PC-9 (cell line): ENCODE results near the gene ERCC4. TPM values are rescaled to one million over a fixed set of nuclear protein-coding genes. Genes with fewer than 3 reads are reported as not detected.

ENCODE experiments used
- BruUV-seq: library from RNA; stranded (reverse); fragments of 400-500 nt; replicated peaks from 2 replicates; lab custom pipeline; 2021; lab: Mats Ljungman, UMichigan
- CTCF ChIA-PET: fragments of 300-600 bp; sonication (Branson Sonifier 250); formaldehyde crosslinking; loops from one replicate; lab custom pipeline; 2022; ENCODE audit warnings: antibody characterized with exemption; lab: Charles Lee
- POLR2A ChIA-PET: fragments of 300-600 bp; sonication (Branson Sonifier 250); formaldehyde crosslinking; loops from one replicate; lab custom pipeline; 2022; ENCODE audit warnings: antibody characterized with exemption; ENCODE audit not compliant: unreplicated experiment; lab: Charles Lee
- DNase-seq, 2 experiments: peaks; one replicate each; pipeline versions ENCODE4 v3.0.0 to v3.0.0-alpha.2; 2015 to 2022; ENCODE audit warnings: mixed read lengths in 1 of 2
- H2AFZ ChIP-seq: fragments of 200-600 bp; sonication (generic); 2 replicates; pipeline ENCODE4 v1.8.1; 2017; ENCODE audit warnings: antibody characterized with exemption
- H3F3A ChIP-seq: fragments of 200-600 bp; sonication (generic); 2 replicates; pipeline ENCODE4 v1.8.1; 2017; ENCODE audit warnings: antibody characterized with exemption, mild to moderate bottlenecking, low read depth; ENCODE audit not compliant: insufficient read depth
- H3K27ac ChIP-seq: fragments of 200-600 bp; sonication (generic); 2 replicates; pipeline ENCODE4 v1.6.1; 2016; ENCODE audit warnings: mixed run types
- H3K27me3 ChIP-seq: fragments of 200-600 bp; sonication (generic); 2 replicates; pipeline ENCODE4 v1.6.1; 2016; ENCODE audit warnings: low read depth, mixed run types; ENCODE audit not compliant: insufficient read depth
- H3K36me3 ChIP-seq: fragments of 200-600 bp; sonication (generic); 2 replicates; pipeline ENCODE4 v1.6.1; 2016; ENCODE audit warnings: low read depth, mixed run types
- H3K4me1 ChIP-seq: fragments of 200-600 bp; sonication (generic); replicated peaks from 2 replicates; pipeline ENCODE4 v1.6.1; 2016; ENCODE audit warnings: mixed run types; ENCODE audit not compliant: insufficient read depth
- H3K4me2 ChIP-seq: fragments of 200-600 bp; sonication (generic); 2 replicates; pipeline ENCODE4 v1.6.1; 2017; ENCODE audit warnings: mixed run types
- H3K4me3 ChIP-seq: fragments of 200-600 bp; sonication (generic); 2 replicates; pipeline ENCODE4 v1.6.1; 2016; ENCODE audit warnings: mixed run types
- H3K79me2 ChIP-seq: fragments of 200-600 bp; sonication (generic); 2 replicates; pipeline ENCODE4 v1.6.1; 2017; ENCODE audit warnings: low read depth, mixed run types
- H3K9me2 ChIP-seq: fragments of 200-600 bp; sonication (generic); 2 replicates; pipeline ENCODE4 v1.8.1; 2017; ENCODE audit warnings: mild to moderate bottlenecking; ENCODE audit not compliant: insufficient read depth
- H3K9me3 ChIP-seq: fragments of 200-600 bp; sonication (generic); 2 replicates; pipeline ENCODE4 v1.8.1; 2016; ENCODE audit warnings: low read depth; ENCODE audit not compliant: insufficient read depth
- H4K20me1 ChIP-seq: fragments of 200-600 bp; sonication (generic); 2 replicates; pipeline ENCODE4 v1.8.1; 2017; ENCODE audit not compliant: insufficient read depth
- CTCF ChIP-seq: fragments of 200-600 bp; sonication (generic); conservative IDR thresholded peaks from 2 replicates; pipeline ENCODE4 v1.6.1; 2017; ENCODE audit warnings: mixed run types, antibody characterized with exemption, mild to moderate bottlenecking, moderate library complexity
- EZH2 ChIP-seq: fragments of 200-600 bp; sonication (generic); IDR thresholded peaks from 2 replicates; pipeline ENCODE4 v1.8.0; 2017; ENCODE audit warnings: antibody characterized with exemption, low read depth
- intact Hi-C: fragments of 100-400 bp; cut with micrococcal nuclease; formaldehyde crosslinking; loops from one replicate; pipeline ENCODE4 v1.10.0; 2022; ENCODE audit not compliant: unreplicated experiment
- total RNA-seq: library from RNA; stranded (reverse); gene quantifications from 2 replicates; pipeline ENCODE4 v1.2.3, GENCODE V29; 2021

The ERCC4 gene
- total RNA-seq, 1 experiment from 2014 or later = 17.4 TPM

DNA sequence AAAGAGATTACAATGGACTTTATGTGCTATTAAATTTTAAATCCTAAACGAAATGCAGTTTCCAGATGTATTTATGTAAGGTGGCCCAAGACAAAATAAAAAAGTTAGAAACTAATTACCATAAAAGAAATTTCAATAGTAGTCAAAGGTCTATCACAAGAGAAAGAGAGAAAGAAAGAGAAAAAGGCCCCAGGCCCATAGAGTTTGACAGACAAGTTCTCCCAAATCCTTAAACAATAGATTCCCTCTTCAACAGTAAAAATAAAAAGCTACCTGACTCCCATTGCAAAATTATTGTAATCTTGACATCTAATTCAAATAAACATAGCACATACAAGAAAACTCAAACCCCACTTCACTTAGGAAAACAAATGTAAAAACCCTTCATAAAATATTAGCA lies 8.6 kb upstream of the ERCC4 start:
- POLR2A ChIA-PET = interaction anchor here (0.6 kb wide), 1 partner anchor 1125 kb away, joined by 3 read pairs; no protein-coding TSS in a partner anchor
- Histone ChIP-seq H4K20me1 (no peaks in the 10 kb centered on the region), H3K9me3 (no peaks in the 10 kb centered on the region), H3K4me1 (no peaks in the 10 kb centered on the region), H3F3A (no peaks in the 10 kb centered on the region), H3K36me3 (no peaks in the 10 kb centered on the region), H3K4me2 (no peak overlapping the region), H3K4me3 (no peak overlapping the region), H2AFZ (no peak overlapping the region), H3K27ac (no peak overlapping the region), H3K9me2 (no peaks in the 10 kb centered on the region), H3K27me3 (peaks cover 25% of the 10 kb centered on the region), H3K79me2 (no peaks in the 10 kb centered on the region)
- no peak for TF ChIP-seq CTCF
- no peak for TF ChIP-seq EZH2
- BruUV-seq = no TSS peak
- DNase-seq = no peak
- CTCF ChIA-PET = no interaction called here
- intact Hi-C loops = no loop called here

GRCh38 chr16:13911871-13912270 lies 8.1 kb upstream of the ERCC4 start:
- Histone ChIP-seq H4K20me1 (no peaks in the 10 kb centered on the region), H3K27ac (no peak overlapping the region), H3K79me2 (no peaks in the 10 kb centered on the region), H2AFZ (no peak overlapping the region), H3F3A (no peaks in the 10 kb centered on the region), H3K4me1 (no peaks in the 10 kb centered on the region), H3K4me3 (no peak overlapping the region), H3K27me3 (peaks cover 25% of the 10 kb centered on the region), H3K36me3 (no peaks in the 10 kb centered on the region), H3K9me3 (no peaks in the 10 kb centered on the region), H3K9me2 (no peaks in the 10 kb centered on the region), H3K4me2 (no peak overlapping the region)
- DNase-seq = no peak
- intact Hi-C loops = no loop called here
- CTCF ChIA-PET = no interaction called here
- POLR2A ChIA-PET = interaction anchor here (0.6 kb wide), 1 partner anchor 1124 kb away, joined by 3 read pairs; no protein-coding TSS in a partner anchor
- no TSS peak for BruUV-seq
- TF ChIP-seq EZH2 (no peak), CTCF (no peak)

- Histone ChIP-seq H3K4me1 (no peaks in the 10 kb centered on the region), H3K79me2 (no peaks in the 10 kb centered on the region), H2AFZ (no peak overlapping the region), H3K27ac (no peak overlapping the region), H3K9me3 (no peaks in the 10 kb centered on the region), H3K27me3 (peaks cover 18% of the 10 kb centered on the region), H3K4me3 (no peak overlapping the region), H3K9me2 (no peaks in the 10 kb centered on the region), H3K4me2 (no peak overlapping the region), H3K36me3 (no peaks in the 10 kb centered on the region), H4K20me1 (no peaks in the 10 kb centered on the region), H3F3A (no peaks in the 10 kb centered on the region)
- intact Hi-C loops = no loop called here
- TF ChIP-seq EZH2 (no peak), CTCF (no peak)
- no peak for DNase-seq
- ChIA-PET CTCF (no interaction called here), POLR2A (no interaction called here)
- BruUV-seq = no TSS peak
These were observed 7.1 kb upstream of the ERCC4 start for GRCh38 chr16:13912891-13913290.
